ENCODE data around the gene ADGRV1.

ADGRV1 gene

DNA sequence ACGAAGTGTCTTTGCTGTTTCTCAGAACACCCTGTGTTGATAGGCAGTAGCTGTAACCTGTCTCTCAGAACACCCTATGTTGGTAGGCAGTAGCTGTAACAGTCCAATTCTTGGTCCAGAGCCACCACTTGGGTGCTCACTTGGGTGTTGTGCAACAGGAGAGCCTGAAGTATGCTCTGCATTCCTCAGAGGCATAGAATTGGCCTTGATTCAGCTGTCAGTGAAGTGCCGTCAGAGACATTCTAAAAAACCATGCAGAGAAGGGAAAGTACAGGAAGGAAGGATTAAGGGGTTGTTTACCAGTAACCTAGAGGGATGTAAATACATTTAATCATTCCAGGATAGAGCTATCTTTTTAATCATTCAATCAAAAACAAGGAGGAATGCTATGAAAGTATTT lies 593.4 kb downstream of the ADGRV1 start:
- Histone ChIP-seq H3K27ac (ENCODE audit: insufficient read depth, low read depth, low read length, poor library complexity, severe bottlenecking) (no peak overlapping the region), H3K4me1 (ENCODE audit: control insufficient read depth, insufficient read depth, low read length) (no peaks in the 10 kb centered on the region), H3K27me3 (ENCODE audit: control insufficient read depth, insufficient read depth, low read length, poor library complexity, severe bottlenecking) (no peaks in the 10 kb centered on the region), H3K4me3 (ENCODE audit: insufficient read depth, low read depth, low read length) (no peak overlapping the region), H3K36me3 (ENCODE audit: control insufficient read depth, insufficient read depth, low read length) (no peaks in the 10 kb centered on the region), H3K9me3 (ENCODE audit: control insufficient read depth, low read length) (no peaks in the 10 kb centered on the region)
- 92 to 95% methylated on average over 2 of the region's 2 CpGs for WGBS, 2 experiments

DNA sequence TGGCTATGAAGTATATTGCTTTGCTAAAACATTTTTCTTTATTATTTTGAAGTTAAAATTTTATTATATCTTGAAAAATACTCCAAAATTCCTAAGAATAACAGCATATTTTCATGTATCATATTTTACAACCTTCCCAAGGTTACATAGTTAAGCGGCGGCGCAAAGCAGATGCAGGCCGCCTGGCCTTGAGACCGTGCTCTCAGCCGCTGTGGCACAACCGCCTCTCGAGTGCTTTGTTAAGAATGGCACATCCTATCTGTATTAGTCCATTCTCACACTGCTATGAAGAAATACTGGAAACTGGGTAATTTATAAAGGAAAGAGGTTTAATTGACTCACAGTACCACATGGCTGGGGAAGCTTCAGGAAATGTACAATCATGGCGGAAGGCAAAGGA lies 595.7 kb downstream of the ADGRV1 start:
- no peaks in the 10 kb centered on the region for H3K9me3 ChIP-seq (ENCODE audit: control insufficient read depth, low read length)
- no peaks in the 10 kb centered on the region for H3K27me3 ChIP-seq (ENCODE audit: control insufficient read depth, insufficient read depth, low read length, poor library complexity, severe bottlenecking)
- H3K36me3 ChIP-seq (ENCODE audit: control insufficient read depth, insufficient read depth, low read length): no peaks in the 10 kb centered on the region
- H3K27ac ChIP-seq (ENCODE audit: insufficient read depth, low read depth, low read length, poor library complexity, severe bottlenecking): no peak overlapping the region
- H3K4me3 ChIP-seq (ENCODE audit: insufficient read depth, low read depth, low read length): no peak overlapping the region
- no peaks in the 10 kb centered on the region for H3K4me1 ChIP-seq (ENCODE audit: control insufficient read depth, insufficient read depth, low read length)
- WGBS, 2 experiments: 92 to 94% methylated on average over 9 of the region's 9 CpGs

DNA sequence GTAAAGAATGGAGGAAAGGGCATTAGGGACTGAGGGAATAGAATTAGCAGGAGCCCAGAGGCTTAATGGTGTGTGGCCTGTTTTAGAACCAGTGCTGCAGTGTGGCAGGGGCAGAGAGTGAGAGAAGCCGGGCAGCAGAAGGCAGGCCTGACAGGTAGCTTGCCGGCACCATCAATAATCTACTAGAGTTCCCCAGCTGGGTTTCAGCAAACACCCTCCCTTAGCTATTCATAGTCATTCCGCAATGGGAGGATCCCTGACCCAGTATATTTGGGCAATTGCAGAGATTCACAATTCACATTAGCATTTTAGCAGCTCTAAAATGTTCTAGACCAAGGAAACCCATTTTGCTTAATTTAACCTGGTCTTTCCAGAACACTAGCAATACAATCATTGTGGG lies 596.7 kb downstream of the ADGRV1 start:
- 73 to 76% methylated on average over 3 of the region's 3 CpGs for WGBS, 2 experiments

DNA sequence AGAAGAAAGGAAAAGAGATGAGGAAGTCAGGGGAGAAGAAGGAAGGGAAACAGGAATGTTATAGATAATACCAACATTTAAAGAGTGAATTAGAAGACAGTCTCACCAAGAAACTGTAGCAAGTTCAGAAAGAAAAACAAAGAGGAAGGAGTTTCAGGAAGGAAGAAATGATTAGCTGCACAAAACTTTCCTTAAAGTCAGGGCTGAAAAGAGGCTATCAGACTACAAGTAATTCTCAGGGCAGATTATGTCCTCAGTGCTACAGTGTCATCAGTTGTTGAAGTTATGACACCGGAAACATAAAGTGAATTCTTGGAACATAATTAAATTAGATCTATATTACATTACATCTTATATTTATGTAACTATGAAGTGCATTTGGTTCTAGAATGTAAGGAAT lies 597.6 kb downstream of the ADGRV1 start:
- Histone ChIP-seq H3K4me1 (ENCODE audit: control insufficient read depth, insufficient read depth, low read length) (no peaks in the 10 kb centered on the region), H3K9me3 (ENCODE audit: control insufficient read depth, low read length) (no peaks in the 10 kb centered on the region), H3K27ac (ENCODE audit: insufficient read depth, low read depth, low read length, poor library complexity, severe bottlenecking) (no peak overlapping the region), H3K27me3 (ENCODE audit: control insufficient read depth, insufficient read depth, low read length, poor library complexity, severe bottlenecking) (no peaks in the 10 kb centered on the region), H3K36me3 (ENCODE audit: control insufficient read depth, insufficient read depth, low read length) (no peaks in the 10 kb centered on the region), H3K4me3 (ENCODE audit: insufficient read depth, low read depth, low read length) (no peak overlapping the region)
- no CpG with 5 or more reads among the region's 1 CpG for WGBS, 2 experiments

More for the DNA sequence above, 596.7 kb downstream of the ADGRV1 start:
- Histone ChIP-seq H3K36me3 (ENCODE audit: control insufficient read depth, insufficient read depth, low read length) (no peaks in the 10 kb centered on the region), H3K27me3 (ENCODE audit: control insufficient read depth, insufficient read depth, low read length, poor library complexity, severe bottlenecking) (no peaks in the 10 kb centered on the region), H3K4me1 (ENCODE audit: control insufficient read depth, insufficient read depth, low read length) (no peaks in the 10 kb centered on the region), H3K9me3 (ENCODE audit: control insufficient read depth, low read length) (no peaks in the 10 kb centered on the region), H3K27ac (ENCODE audit: insufficient read depth, low read depth, low read length, poor library complexity, severe bottlenecking) (no peak overlapping the region), H3K4me3 (ENCODE audit: insufficient read depth, low read depth, low read length) (no peak overlapping the region)

DNA sequence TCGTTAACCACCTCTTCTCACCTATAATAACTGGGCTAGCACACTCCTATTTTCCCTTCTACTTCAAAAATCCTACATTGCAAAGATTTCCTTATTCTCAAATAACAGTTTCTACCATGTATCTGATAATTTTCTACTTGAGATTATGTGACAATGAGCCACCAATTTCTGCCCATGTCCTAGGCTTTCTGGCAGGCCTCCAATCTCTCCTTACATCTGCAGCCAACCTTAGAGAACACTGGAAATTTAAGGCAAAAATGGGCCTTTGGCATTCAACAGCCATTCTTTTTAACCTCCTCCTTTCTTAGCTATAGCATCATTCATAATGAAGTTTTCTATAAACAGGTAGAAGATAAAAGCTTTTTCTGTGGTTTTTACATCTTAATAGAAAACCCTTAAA lies 599.4 kb downstream of the ADGRV1 start:
- H3K27me3 ChIP-seq (ENCODE audit: control insufficient read depth, insufficient read depth, low read length, poor library complexity, severe bottlenecking): no peaks in the 10 kb centered on the region
- H3K4me1 ChIP-seq (ENCODE audit: control insufficient read depth, insufficient read depth, low read length): no peaks in the 10 kb centered on the region
- H3K4me3 ChIP-seq (ENCODE audit: insufficient read depth, low read depth, low read length): no peak overlapping the region
- H3K9me3 ChIP-seq (ENCODE audit: control insufficient read depth, low read length): no peaks in the 10 kb centered on the region
- no peak overlapping the region for H3K27ac ChIP-seq (ENCODE audit: insufficient read depth, low read depth, low read length, poor library complexity, severe bottlenecking)
- no peaks in the 10 kb centered on the region for H3K36me3 ChIP-seq (ENCODE audit: control insufficient read depth, insufficient read depth, low read length)
- WGBS, 2 experiments: 96 to 100% methylated on average over 1 of the region's 1 CpG

DNA sequence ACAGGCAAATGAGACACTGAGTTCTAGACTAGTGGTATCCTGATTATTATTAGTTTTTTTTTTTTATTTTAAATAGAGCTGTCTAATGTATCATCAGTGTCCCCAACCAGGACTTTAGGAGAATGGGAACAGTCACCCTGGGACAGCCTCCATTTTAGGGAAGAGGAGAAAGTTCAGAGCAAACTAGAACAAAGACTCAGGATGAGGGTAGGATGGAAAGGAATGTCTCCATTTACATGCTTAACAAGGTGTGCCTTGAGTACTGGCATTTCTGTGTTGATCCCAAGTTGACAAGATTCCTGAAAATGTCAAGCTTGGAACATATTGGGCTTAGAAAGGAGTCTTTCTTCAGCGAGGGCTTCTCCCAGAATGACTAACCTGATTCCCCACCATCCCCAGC lies 601.0 kb downstream of the ADGRV1 start:
- Histone ChIP-seq H3K4me1 (ENCODE audit: control insufficient read depth, insufficient read depth, low read length) (no peaks in the 10 kb centered on the region), H3K36me3 (ENCODE audit: control insufficient read depth, insufficient read depth, low read length) (peaks cover 4% of the 10 kb centered on the region), H3K27me3 (ENCODE audit: control insufficient read depth, insufficient read depth, low read length, poor library complexity, severe bottlenecking) (no peaks in the 10 kb centered on the region), H3K9me3 (ENCODE audit: control insufficient read depth, low read length) (no peaks in the 10 kb centered on the region), H3K4me3 (ENCODE audit: insufficient read depth, low read depth, low read length) (no peak overlapping the region), H3K27ac (ENCODE audit: insufficient read depth, low read depth, low read length, poor library complexity, severe bottlenecking) (no peak overlapping the region)
- 83 to 93% methylated on average over 1 of the region's 1 CpG for WGBS, 2 experiments

DNA sequence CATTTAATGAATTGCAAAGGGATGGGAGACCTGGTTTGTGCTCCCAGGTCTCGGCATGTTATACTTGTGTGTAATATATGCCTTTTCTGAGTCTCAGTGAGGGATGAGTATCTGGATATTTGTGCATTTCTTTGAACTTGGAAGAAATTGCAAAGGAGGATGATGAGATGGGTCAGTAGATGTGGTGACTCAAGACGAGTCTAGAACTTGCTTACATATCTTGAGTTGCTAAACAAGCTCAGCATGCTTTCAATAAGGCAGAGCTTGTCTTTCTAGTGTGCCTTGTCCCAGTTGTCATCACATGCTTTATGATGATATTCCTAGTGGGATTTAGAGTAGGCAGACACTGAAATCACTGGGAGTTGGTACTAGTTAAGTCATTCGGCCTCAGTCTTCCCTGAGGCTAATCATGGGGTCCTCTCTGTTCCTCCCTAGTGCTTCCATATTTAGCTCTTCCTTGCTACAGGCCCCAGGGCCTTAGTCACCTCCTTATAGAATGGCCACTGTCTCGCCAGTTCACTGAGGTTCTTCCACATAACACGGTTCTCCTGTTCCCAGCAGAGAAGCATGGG lies 602.2 kb downstream of the ADGRV1 start:
- no peak overlapping the region for H3K27ac ChIP-seq (ENCODE audit: insufficient read depth, low read depth, low read length, poor library complexity, severe bottlenecking)
- no peaks in the 10 kb centered on the region for H3K9me3 ChIP-seq (ENCODE audit: control insufficient read depth, low read length)
- H3K36me3 ChIP-seq (ENCODE audit: control insufficient read depth, insufficient read depth, low read length): peaks cover 4% of the 10 kb centered on the region
- WGBS, 2 experiments: 93 to 95% methylated on average over 5 of the region's 5 CpGs
- H3K4me1 ChIP-seq (ENCODE audit: control insufficient read depth, insufficient read depth, low read length): no peaks in the 10 kb centered on the region
- H3K27me3 ChIP-seq (ENCODE audit: control insufficient read depth, insufficient read depth, low read length, poor library complexity, severe bottlenecking): no peaks in the 10 kb centered on the region
- no peak overlapping the region for H3K4me3 ChIP-seq (ENCODE audit: insufficient read depth, low read depth, low read length)

DNA sequence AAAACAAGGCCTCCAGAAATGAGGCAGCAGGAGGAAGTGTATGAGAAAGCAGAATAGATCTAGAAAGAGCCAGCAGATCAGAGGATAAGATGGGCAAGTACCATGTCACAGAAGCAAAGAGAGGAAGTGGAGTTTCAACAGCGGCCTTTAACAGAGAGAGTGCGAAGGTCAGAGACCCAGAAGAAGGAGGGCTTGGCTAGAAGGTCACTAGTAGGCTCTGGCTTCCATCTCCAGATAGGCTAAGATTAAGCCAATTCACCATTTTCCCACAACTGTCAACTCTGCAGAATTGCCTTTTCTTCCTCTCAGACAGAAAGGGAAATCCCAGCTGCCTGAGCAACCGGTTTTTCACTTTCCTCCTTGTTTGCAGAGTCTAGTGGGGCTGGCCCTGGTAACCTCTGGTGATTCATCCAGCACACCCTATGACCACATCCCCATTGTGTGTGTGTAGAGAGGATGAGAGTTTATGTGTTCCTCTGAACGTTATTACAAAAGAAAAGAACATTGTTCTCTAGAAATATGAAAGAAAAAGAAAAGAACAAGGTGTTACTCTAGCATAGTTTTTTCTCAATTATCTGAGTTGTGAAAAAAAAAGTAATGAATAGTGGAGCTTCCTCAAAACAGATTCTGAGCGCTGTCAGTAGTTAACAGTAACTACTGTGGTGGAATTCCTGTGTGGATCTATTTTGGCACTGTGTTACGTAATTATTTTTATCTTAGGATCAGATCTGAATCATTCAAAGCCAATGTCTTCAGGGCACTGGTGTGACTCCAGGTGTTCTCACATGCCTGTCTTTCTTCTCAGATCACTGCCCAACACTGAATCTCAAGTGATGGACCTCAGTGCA lies 604.2 kb downstream of the ADGRV1 start:
- no peaks in the 10 kb centered on the region for H3K27me3 ChIP-seq (ENCODE audit: control insufficient read depth, insufficient read depth, low read length, poor library complexity, severe bottlenecking)
- 80 to 88% methylated on average over 5 to 6 of the region's 6 CpGs for WGBS, 2 experiments
- no peaks in the 10 kb centered on the region for H3K4me1 ChIP-seq (ENCODE audit: control insufficient read depth, insufficient read depth, low read length)
- no peaks in the 10 kb centered on the region for H3K9me3 ChIP-seq (ENCODE audit: control insufficient read depth, low read length)
- H3K36me3 ChIP-seq (ENCODE audit: control insufficient read depth, insufficient read depth, low read length): peaks cover 4% of the 10 kb centered on the region
- H3K27ac ChIP-seq (ENCODE audit: insufficient read depth, low read depth, low read length, poor library complexity, severe bottlenecking): no peak overlapping the region
- H3K4me3 ChIP-seq (ENCODE audit: insufficient read depth, low read depth, low read length): no peak overlapping the region

DNA sequence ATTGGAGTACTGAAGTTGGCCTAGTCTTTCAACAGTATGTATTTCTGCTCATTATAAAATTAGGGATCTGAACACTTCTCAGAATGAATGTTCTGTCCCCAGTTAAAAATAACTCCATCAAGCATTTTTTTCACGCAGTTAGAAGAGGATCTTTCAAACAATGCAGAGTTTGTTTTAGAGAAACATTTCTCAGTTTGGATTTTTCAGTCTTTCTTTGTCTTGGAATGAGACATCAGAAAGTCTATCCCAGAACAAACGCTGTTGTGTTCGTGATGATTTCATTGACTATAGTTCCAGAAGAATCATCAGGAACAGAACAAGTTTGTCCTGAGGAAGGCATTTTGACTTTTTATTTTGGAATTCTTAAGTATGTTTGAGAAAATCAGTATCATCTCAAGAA lies 605.8 kb downstream of the ADGRV1 start:
- Histone ChIP-seq H3K27ac (ENCODE audit: insufficient read depth, low read depth, low read length, poor library complexity, severe bottlenecking) (no peak overlapping the region), H3K36me3 (ENCODE audit: control insufficient read depth, insufficient read depth, low read length) (peaks cover 4% of the 10 kb centered on the region), H3K4me3 (ENCODE audit: insufficient read depth, low read depth, low read length) (no peak overlapping the region), H3K4me1 (ENCODE audit: control insufficient read depth, insufficient read depth, low read length) (no peaks in the 10 kb centered on the region), H3K9me3 (ENCODE audit: control insufficient read depth, low read length) (no peaks in the 10 kb centered on the region), H3K27me3 (ENCODE audit: control insufficient read depth, insufficient read depth, low read length, poor library complexity, severe bottlenecking) (no peaks in the 10 kb centered on the region)
- 90 to 95% methylated on average over 3 of the region's 3 CpGs for WGBS, 2 experiments

DNA sequence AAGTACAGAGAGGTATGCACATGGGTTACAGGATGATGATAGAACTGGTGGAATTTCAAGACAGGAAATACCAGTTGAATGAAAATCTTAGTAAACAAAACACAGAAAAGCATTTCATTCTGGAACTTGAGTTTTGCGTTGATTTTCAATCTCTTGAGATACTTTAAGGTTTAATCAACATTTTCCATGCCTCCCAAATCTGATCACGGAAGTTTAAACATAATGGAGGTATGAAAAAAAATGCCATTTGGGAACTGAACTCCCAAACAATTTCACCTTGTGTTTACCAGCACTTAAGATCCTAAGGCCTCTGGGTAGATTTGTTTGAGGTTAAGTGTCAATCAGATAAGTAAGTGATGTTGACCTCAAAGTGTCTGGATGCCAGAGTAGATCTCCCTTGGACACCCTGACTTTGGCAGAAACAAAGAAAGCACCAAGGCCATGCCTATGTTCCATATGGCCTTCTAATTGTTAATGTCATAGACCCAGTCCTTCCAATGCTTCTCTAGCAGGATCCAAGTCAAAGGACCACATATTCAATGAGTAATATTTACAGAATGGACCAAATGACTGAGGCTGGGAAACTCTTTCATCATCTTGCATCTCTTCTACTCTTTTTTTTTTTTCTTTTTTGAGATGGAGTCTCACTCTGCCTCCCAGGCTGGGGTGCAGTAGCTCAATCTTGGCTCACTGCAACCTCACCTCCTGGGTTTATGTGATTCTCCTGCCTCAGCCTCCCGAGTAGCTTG lies 607.6 kb downstream of the ADGRV1 start:
- 93 to 95% methylated on average over 2 to 3 of the region's 3 CpGs for WGBS, 2 experiments
- H3K36me3 ChIP-seq (ENCODE audit: control insufficient read depth, insufficient read depth, low read length): peaks cover 4% of the 10 kb centered on the region

More for the DNA sequence above, 607.6 kb downstream of the ADGRV1 start:
- no peak overlapping the region for H3K4me3 ChIP-seq (ENCODE audit: insufficient read depth, low read depth, low read length)
- no peaks in the 10 kb centered on the region for H3K4me1 ChIP-seq (ENCODE audit: control insufficient read depth, insufficient read depth, low read length)
- no peaks in the 10 kb centered on the region for H3K9me3 ChIP-seq (ENCODE audit: control insufficient read depth, low read length)
- H3K27ac ChIP-seq (ENCODE audit: insufficient read depth, low read depth, low read length, poor library complexity, severe bottlenecking): no peak overlapping the region
- no peaks in the 10 kb centered on the region for H3K27me3 ChIP-seq (ENCODE audit: control insufficient read depth, insufficient read depth, low read length, poor library complexity, severe bottlenecking)

All from ectodermal cell (in vitro differentiated cells).